H1 (cell line): ENCODE data around the gene NDRG2.

Experiments used
- EP300 ChIP-seq, 2 experiments: IDR thresholded peaks; 1 replicate in 1 of 2; 2 replicates in 1 of 2; pipeline ENCODE4 v1.6.1; 2011 to 2012; ENCODE audit warnings: low read depth in 2 of 2, low read length in 2 of 2, mild to moderate bottlenecking in 2 of 2, borderline replicate concordance in 1 of 2, inconsistent platforms in 1 of 2, moderate library complexity in 1 of 2
- JUN ChIP-seq: IDR thresholded peaks from 2 replicates; pipeline ENCODE4 v1.6.1; 2011; ENCODE audit warnings: low read depth, mild to moderate bottlenecking, improper control_type of control experiment, low read length
- JUND ChIP-seq: IDR thresholded peaks from 2 replicates; pipeline ENCODE4 v1.6.1; 2011; ENCODE audit warnings: mild to moderate bottlenecking, improper control_type of control experiment, low read length
- POLR2AphosphoS5 ChIP-seq: IDR thresholded peaks from 2 replicates; pipeline ENCODE4 v1.6.1; 2011; ENCODE audit warnings: low read depth, low read length
- TAF1 ChIP-seq: IDR thresholded peaks from 2 replicates; pipeline ENCODE4 v1.6.1; 2011; ENCODE audit warnings: mild to moderate bottlenecking, low read depth, low read length
- ZNF274 ChIP-seq: IDR thresholded peaks from 2 replicates; pipeline ENCODE4 v1.7.0; 2012; ENCODE audit warnings: low read length, borderline replicate concordance; ENCODE audit errors: extremely low read depth

DNA sequence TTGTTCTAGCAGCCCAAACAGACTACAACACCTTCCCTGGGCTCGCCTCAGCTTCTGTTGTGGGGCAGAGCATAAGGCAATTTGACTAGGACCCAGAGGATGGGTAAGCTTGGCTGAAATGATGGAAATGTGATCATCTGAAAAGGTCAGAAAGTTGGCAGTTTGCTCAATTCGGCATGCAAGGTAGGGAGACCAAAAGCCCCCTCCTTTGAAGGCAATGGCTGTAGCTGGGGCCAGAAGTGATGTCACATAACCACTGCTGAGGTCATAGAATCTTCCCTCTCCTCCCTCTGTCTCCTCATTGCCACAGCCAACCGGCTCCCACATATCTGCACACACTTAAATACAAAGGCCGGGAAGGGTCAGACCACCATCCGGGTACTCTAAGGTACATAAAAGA is 5.1 kb upstream of the NDRG2 start, which contains the start of gene TPPP2:
- TF ChIP-seq ZNF274 = no peak
- TF ChIP-seq POLR2AphosphoS5 = no peak
- TF ChIP-seq JUND = no peak
- no peak for TF ChIP-seq EP300 (IDR thresholded peaks at IDR 0.05; ENCODE audit: borderline replicate concordance in 1 of 2, low read depth in 2 of 2, low read length in 2 of 2)
- no peak for TF ChIP-seq TAF1
- no peak for TF ChIP-seq JUN
